ENCODE measurements around the gene NMBR.

Gene NMBR

DNA sequence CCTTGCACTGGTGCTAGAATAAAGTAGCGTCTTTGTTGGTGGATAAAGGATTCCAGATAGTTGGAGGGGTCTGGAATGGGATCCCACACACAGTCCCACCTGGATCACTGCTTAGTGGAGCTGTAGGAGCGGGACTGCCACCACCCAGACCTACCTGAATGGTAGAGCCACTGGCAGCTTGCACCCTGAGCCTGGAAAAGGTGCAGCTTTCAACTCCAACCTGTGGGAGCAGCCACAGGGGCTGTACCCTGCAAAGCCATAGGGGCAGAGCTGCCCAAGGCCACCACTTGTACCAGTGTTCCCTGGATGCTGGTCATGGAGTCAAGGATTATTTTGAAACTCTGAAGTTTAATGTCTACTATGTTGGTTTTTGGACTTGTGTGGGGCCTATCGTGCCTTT is 27.1 kb upstream of the NMBR start:
- TF ChIP-seq ZBTB7A (IDR thresholded peaks at IDR 0.05; ENCODE audit: low read depth) (no peak), FOXM1 (IDR thresholded peaks at IDR 0.05; ENCODE audit: borderline replicate concordance, low read depth) (no peak), TEAD4 (IDR thresholded peaks at IDR 0.05) (no peak), RAD21 (IDR thresholded peaks at IDR 0.05; ENCODE audit: low read depth) (no peak), EGR1 (IDR thresholded peaks at IDR 0.05) (no peak), YY1 (IDR thresholded peaks at IDR 0.05; ENCODE audit: low read depth) (no peak), EP300 (IDR thresholded peaks at IDR 0.05; ENCODE audit: borderline replicate concordance) (no peak), NFIC (IDR thresholded peaks at IDR 0.05) (no peak), CREB1 (IDR thresholded peaks at IDR 0.05; ENCODE audit: low read depth) (no peak)
- TF ChIP-seq, protein P1, sequence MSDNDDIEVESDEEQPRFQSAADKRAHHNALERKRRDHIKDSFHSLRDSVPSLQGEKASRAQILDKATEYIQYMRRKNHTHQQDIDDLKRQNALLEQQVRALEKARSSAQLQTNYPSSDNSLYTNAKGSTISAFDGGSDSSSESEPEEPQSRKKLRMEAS (IDR thresholded peaks at IDR 0.05): no peak
- TF ChIP-seq, protein P2, sequence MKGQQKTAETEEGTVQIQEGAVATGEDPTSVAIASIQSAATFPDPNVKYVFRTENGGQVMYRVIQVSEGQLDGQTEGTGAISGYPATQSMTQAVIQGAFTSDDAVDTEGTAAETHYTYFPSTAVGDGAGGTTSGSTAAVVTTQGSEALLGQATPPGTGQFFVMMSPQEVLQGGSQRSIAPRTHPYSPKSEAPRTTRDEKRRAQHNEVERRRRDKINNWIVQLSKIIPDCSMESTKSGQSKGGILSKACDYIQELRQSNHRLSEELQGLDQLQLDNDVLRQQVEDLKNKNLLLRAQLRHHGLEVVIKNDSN (IDR thresholded peaks at IDR 0.05): no peak
- TF ChIP-seq, protein P3, sequence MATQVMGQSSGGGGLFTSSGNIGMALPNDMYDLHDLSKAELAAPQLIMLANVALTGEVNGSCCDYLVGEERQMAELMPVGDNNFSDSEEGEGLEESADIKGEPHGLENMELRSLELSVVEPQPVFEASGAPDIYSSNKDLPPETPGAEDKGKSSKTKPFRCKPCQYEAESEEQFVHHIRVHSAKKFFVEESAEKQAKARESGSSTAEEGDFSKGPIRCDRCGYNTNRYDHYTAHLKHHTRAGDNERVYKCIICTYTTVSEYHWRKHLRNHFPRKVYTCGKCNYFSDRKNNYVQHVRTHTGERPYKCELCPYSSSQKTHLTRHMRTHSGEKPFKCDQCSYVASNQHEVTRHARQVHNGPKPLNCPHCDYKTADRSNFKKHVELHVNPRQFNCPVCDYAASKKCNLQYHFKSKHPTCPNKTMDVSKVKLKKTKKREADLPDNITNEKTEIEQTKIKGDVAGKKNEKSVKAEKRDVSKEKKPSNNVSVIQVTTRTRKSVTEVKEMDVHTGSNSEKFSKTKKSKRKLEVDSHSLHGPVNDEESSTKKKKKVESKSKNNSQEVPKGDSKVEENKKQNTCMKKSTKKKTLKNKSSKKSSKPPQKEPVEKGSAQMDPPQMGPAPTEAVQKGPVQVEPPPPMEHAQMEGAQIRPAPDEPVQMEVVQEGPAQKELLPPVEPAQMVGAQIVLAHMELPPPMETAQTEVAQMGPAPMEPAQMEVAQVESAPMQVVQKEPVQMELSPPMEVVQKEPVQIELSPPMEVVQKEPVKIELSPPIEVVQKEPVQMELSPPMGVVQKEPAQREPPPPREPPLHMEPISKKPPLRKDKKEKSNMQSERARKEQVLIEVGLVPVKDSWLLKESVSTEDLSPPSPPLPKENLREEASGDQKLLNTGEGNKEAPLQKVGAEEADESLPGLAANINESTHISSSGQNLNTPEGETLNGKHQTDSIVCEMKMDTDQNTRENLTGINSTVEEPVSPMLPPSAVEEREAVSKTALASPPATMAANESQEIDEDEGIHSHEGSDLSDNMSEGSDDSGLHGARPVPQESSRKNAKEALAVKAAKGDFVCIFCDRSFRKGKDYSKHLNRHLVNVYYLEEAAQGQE (IDR thresholded peaks at IDR 0.05; ENCODE audit: low read depth): no peak

DNA sequence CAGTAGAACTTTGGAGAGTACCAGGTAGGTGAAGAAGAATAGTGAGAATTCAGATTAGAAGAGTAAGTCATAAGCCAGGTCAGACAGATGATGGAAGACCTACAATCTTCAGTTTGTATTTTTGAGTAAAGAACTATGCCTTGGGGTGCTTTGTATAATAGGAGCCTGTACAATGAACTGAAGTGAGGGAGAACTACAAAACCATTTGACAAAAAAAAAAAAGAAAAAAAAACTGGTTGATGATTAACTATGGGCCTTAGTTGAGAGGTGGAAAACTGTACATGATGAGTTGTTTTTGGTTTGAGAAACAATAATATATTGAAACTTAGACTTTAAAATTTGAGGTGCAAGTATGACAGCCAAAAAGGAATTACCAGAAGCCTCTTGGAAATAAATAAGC is 25.8 kb upstream of the NMBR start:
- TF ChIP-seq NFIC (IDR thresholded peaks at IDR 0.05): no peak
- TF ChIP-seq CREB1 (IDR thresholded peaks at IDR 0.05; ENCODE audit: low read depth): no peak
- TF ChIP-seq, protein P2 (IDR thresholded peaks at IDR 0.05): no peak
- no peak for TF ChIP-seq ZBTB7A (IDR thresholded peaks at IDR 0.05; ENCODE audit: low read depth)
- TF ChIP-seq CEBPB (IDR thresholded peaks at IDR 0.05): no peak
- TF ChIP-seq TAF1 (IDR thresholded peaks at IDR 0.05; ENCODE audit: low read depth): no peak
- TF ChIP-seq, protein P1 (IDR thresholded peaks at IDR 0.05): no peak
- no peak for TF ChIP-seq YY1 (IDR thresholded peaks at IDR 0.05; ENCODE audit: low read depth)
- no peak for TF ChIP-seq RAD21 (IDR thresholded peaks at IDR 0.05; ENCODE audit: low read depth)
- TF ChIP-seq TCF12 (IDR thresholded peaks at IDR 0.05; ENCODE audit: low read depth): no peak
- TF ChIP-seq FOXM1 (IDR thresholded peaks at IDR 0.05; ENCODE audit: borderline replicate concordance, low read depth): no peak
- TF ChIP-seq, protein P3 (IDR thresholded peaks at IDR 0.05; ENCODE audit: low read depth): no peak
- no peak for TF ChIP-seq EP300 (IDR thresholded peaks at IDR 0.05; ENCODE audit: borderline replicate concordance)
- no peak for TF ChIP-seq TEAD4 (IDR thresholded peaks at IDR 0.05)
- TF ChIP-seq EGR1 (IDR thresholded peaks at IDR 0.05): no peak

DNA sequence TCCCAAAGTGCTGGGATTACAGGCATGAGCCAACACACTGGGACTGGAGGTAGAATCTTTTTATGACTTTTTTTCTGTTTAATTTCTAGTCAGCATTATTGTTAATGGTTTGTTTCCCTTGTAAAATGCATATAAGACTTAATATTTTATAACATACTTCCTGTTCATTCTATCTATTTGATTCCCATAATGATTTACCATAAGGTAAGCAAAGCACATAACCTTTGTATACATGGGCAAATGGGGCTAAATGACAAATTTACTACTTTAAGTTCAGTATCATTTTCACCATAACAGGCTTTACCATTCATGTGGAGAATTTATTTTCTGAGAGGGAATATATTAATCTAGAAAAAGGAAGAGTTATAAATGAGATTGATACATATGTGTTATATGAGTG is 24.4 kb upstream of the NMBR start:
- TF ChIP-seq FOXM1 (IDR thresholded peaks at IDR 0.05; ENCODE audit: borderline replicate concordance, low read depth) (no peak), TAF1 (IDR thresholded peaks at IDR 0.05; ENCODE audit: low read depth) (no peak)

DNA sequence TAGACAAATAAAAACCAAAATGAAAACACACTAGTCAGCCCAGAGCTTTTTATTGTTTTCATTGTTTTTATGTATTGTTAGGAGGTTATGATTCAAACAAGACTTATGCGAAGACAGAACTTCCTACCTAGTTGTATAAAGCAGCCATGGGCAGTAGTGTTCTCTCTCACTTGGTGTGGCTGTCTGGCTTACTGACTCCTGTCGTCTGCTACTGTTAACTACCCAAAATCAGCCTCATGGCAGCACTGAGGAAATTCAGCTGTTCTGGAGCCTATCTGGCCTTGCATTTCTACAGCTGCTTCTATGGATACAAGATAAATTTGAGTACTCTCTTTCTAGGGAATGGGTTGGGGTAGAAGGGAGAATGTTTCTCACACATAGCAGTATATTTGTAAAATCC is 20.6 kb upstream of the NMBR start:
- TF ChIP-seq CEBPB (IDR thresholded peaks at IDR 0.05): no peak
- no peak for TF ChIP-seq TCF12 (IDR thresholded peaks at IDR 0.05; ENCODE audit: low read depth)
- TF ChIP-seq EP300 (IDR thresholded peaks at IDR 0.05; ENCODE audit: borderline replicate concordance): no peak
- TF ChIP-seq RAD21 (IDR thresholded peaks at IDR 0.05; ENCODE audit: low read depth): no peak
- no peak for TF ChIP-seq ZBTB7A (IDR thresholded peaks at IDR 0.05; ENCODE audit: low read depth)
- no peak for TF ChIP-seq TAF1 (IDR thresholded peaks at IDR 0.05; ENCODE audit: low read depth)
- TF ChIP-seq NFIC (IDR thresholded peaks at IDR 0.05): no peak
- TF ChIP-seq TEAD4 (IDR thresholded peaks at IDR 0.05): no peak

DNA sequence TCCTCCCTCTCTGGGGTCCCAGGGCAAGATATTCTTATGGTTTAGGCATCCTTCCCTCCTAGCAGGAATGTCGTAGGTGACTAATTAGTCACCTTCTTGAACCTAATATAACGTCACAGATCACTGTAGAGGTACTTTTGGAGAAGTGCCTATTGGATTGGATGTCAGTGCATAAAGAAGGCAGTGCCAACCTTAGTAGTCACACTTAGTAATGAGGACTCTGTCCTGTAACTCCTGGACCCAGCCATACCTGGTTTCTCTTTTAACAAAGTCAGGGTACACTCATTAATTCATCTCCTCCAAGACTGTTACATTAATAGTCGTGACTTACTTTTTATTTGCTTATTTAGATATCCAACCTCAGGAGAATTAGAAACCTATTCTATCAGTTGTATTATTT is 20.1 kb upstream of the NMBR start:
- no peak for TF ChIP-seq RAD21 (IDR thresholded peaks at IDR 0.05; ENCODE audit: low read depth)
- TF ChIP-seq TAF1 (IDR thresholded peaks at IDR 0.05; ENCODE audit: low read depth): no peak
- TF ChIP-seq FOXM1 (IDR thresholded peaks at IDR 0.05; ENCODE audit: borderline replicate concordance, low read depth): no peak
- TF ChIP-seq, protein P1 (IDR thresholded peaks at IDR 0.05): no peak

DNA sequence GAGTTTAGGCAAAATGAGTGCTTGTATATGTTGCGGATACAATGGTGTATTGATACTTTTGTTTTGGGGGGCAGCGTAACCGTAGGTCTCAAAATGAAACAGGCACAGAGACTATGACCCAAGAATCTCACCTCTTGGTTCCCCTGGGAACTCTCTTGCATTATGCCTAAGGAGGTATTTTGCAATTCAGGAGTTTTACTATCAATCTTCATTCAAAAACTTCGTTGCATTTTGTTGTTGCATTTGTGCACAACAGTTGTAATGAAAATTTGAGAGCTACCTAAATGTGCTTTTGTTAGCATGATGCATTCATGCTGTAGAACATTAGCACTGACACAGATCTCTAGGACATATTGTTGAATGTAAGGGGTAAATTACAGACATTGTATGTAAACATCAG is 18.3 kb upstream of the NMBR start:
- TF ChIP-seq CEBPB (IDR thresholded peaks at IDR 0.05) (no peak), TCF12 (IDR thresholded peaks at IDR 0.05; ENCODE audit: low read depth) (no peak), EP300 (IDR thresholded peaks at IDR 0.05; ENCODE audit: borderline replicate concordance) (no peak), EGR1 (IDR thresholded peaks at IDR 0.05) (no peak)
- TF ChIP-seq, protein P1 (IDR thresholded peaks at IDR 0.05): no peak

Data from Ishikawa (cell line).